22Rv1 (cell line): Measurements from ENCODE around the gene CASD1.

Experiments used
- ZFX ChIP-seq: fragments of 450-650 bp; IDR thresholded peaks from 2 replicates; pipeline ENCODE4 v1.6.1; 2017; ENCODE audit warnings: antibody characterized with exemption, borderline replicate concordance
- TF ChIP-seq, protein P1 (sequence below): fragments of 450-650 bp; IDR thresholded peaks from 2 replicates; pipeline ENCODE4 v1.5.1; 2017; ENCODE audit warnings: mild to moderate bottlenecking

GRCh38 chr7:94584113-94584512 is 74.5 kb downstream of the CASD1 start:
- TF ChIP-seq, protein P1, sequence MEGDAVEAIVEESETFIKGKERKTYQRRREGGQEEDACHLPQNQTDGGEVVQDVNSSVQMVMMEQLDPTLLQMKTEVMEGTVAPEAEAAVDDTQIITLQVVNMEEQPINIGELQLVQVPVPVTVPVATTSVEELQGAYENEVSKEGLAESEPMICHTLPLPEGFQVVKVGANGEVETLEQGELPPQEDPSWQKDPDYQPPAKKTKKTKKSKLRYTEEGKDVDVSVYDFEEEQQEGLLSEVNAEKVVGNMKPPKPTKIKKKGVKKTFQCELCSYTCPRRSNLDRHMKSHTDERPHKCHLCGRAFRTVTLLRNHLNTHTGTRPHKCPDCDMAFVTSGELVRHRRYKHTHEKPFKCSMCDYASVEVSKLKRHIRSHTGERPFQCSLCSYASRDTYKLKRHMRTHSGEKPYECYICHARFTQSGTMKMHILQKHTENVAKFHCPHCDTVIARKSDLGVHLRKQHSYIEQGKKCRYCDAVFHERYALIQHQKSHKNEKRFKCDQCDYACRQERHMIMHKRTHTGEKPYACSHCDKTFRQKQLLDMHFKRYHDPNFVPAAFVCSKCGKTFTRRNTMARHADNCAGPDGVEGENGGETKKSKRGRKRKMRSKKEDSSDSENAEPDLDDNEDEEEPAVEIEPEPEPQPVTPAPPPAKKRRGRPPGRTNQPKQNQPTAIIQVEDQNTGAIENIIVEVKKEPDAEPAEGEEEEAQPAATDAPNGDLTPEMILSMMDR = no peak
- TF ChIP-seq ZFX = no peak
